Thymus (tissue), 11 donors: ENCODE data around the gene CALY. TPM values are rescaled to one million over a fixed set of nuclear protein-coding genes. Genes with fewer than 3 reads are reported as not detected.
A peak's percentile ranks its signal among the peaks of the same experiment; 100 is the strongest.

Experiments used
- DNase-seq, 9 donors: peaks; one replicate each; pipeline ENCODE4 v3.0.0-alpha.2; 2013; ENCODE audit warnings: low spot score in 9 of 9, low read depth in 6 of 9, missing footprints in 1 of 9
- H3K27ac ChIP-seq, 2 donors: one replicate each; pipeline ENCODE4 v1.5.1; 2013; ENCODE audit warnings: control low read depth in 1 of 2, low read depth in 1 of 2, low read length in 1 of 2, mild to moderate bottlenecking in 1 of 2, moderate library complexity in 1 of 2
- H3K27me3 ChIP-seq, 2 donors: one replicate each; pipeline ENCODE4 v1.5.1; 2013; ENCODE audit warnings: low read length in 1 of 2; ENCODE audit not compliant: control insufficient read depth in 2 of 2, insufficient read depth in 1 of 2
- H3K36me3 ChIP-seq, 2 donors: one replicate each; pipeline ENCODE4 v1.5.1; 2013; ENCODE audit warnings: low read length in 1 of 2, mild to moderate bottlenecking in 1 of 2, moderate library complexity in 1 of 2; ENCODE audit not compliant: control insufficient read depth in 2 of 2, insufficient read depth in 2 of 2
- H3K4me1 ChIP-seq, 2 donors: one replicate each; pipeline ENCODE4 v1.5.1; 2013; ENCODE audit warnings: low read length in 2 of 2; ENCODE audit not compliant: control insufficient read depth in 2 of 2, insufficient read depth in 2 of 2
- H3K4me3 ChIP-seq, 2 donors: one replicate each; pipeline ENCODE4 v1.5.1; 2013; ENCODE audit warnings: low read length in 2 of 2, control low read depth in 1 of 2, mild to moderate bottlenecking in 1 of 2
- H3K9me3 ChIP-seq, 2 donors: one replicate each; pipeline ENCODE4 v1.5.1; 2013; ENCODE audit warnings: low read length in 1 of 2, mild to moderate bottlenecking in 1 of 2; ENCODE audit not compliant: control insufficient read depth in 2 of 2, insufficient read depth in 1 of 2
- WGBS: extraction: QIAGEN DNeasy Blood & Tissue Kit; methylation state at CpG from one replicate; pipeline ENCODE4 v1.1.7; 2013; 5-methylcytosine and 5-hydroxymethylcytosine counted together
- polyA plus RNA-seq: library from polyadenylated mRNA; stranded (reverse); fragments of 200-250 nt; gene quantifications from one replicate; pipeline ENCODE4 v1.2.3, GENCODE V29; 2013
- total RNA-seq: library from RNA; stranded (reverse); fragments of 120-200 nt; gene quantifications from one replicate; pipeline ENCODE4 v1.2.4, GENCODE V29; 2013
- donor health status: healthy.

The CALY gene
- total and polyA plus RNA-seq, 2 donors = 0.21 TPM; not detected in 1

GRCh38 chr10:133328358-133329343, 8.0 kb downstream of the CALY start:
- Histone ChIP-seq H3K36me3 (no peaks in the 10 kb centered on the region), H3K27me3 (peaks cover 62 to 85% of the 10 kb centered on the region in 2 donors), H3K4me1 (peaks cover 3 to 9% of the 10 kb centered on the region in 2 donors), H3K9me3 (no peaks in the 10 kb centered on the region), H3K4me3 (no peak overlapping the region), H3K27ac (no peak overlapping the region)
- 90% methylated on average over 15 of the region's 15 CpGs for WGBS
- DNase-seq = no peak

DNA sequence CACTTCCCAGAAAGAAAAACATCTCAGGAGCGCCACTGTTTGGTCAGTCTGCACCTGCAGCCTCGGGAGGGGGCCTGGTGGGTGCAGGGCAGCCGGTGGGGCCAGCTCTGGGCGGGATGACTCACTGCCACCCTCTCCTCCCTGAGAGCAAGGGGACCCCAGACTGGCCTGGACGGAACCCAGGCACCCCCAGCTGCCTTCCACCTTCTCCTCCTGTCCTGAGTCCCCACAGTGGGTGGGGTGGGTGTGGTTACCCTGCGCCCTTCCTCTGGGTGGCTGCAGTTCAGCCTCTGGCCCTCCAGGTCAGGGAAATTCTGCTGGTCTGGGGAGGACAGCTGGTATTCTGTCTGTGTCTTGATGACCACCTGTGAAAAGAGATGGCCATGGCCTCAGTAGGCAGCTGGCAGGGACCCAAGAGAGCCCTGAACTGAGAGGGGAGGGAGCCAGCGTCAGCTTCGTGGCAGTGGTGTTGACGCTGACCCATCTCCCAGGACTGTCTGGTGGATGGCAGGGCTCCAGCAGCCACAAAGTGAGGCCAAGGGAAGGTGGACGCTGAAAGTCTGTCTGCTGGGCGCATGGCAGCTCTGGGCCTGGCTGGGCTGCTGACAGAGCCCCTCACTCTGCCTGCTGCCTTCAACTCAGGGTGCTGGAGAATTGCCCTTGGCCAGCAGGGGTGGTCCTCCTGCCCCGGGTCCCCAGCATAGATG, 8.9 kb downstream of the CALY start:
- Histone ChIP-seq H3K9me3 (no peaks in the 10 kb centered on the region), H3K36me3 (no peaks in the 10 kb centered on the region), H3K4me1 (peaks cover 3 to 9% of the 10 kb centered on the region in 2 donors), H3K27ac (no peak overlapping the region), H3K4me3 (no peak overlapping the region), H3K27me3 (peaks cover 55 to 79% of the 10 kb centered on the region in 2 donors)
- DNase-seq = no peak
- 66% methylated on average over 12 of the region's 12 CpGs for WGBS

- DNase-seq = no peak
- H3K27me3 ChIP-seq = peaks cover 50 to 71% of the 10 kb centered on the region in 2 donors
- no peaks in the 10 kb centered on the region for H3K9me3 ChIP-seq
- no peak overlapping the region for H3K27ac ChIP-seq
- no peaks in the 10 kb centered on the region for H3K36me3 ChIP-seq
- peaks cover 3 to 9% of the 10 kb centered on the region in 2 donors for H3K4me1 ChIP-seq
- H3K4me3 ChIP-seq = no peak overlapping the region
- WGBS = 44% methylated on average over 28 of the region's 28 CpGs
These were observed 9.7 kb downstream of the CALY start for GRCh38 chr10:133326745-133327650.

- Histone ChIP-seq H3K27ac (no peak overlapping the region), H3K4me3 (peak overlapping the region in 1 of 2 donors; percentile 45), H3K36me3 (no peaks in the 10 kb centered on the region), H3K27me3 (peaks cover 50 to 64% of the 10 kb centered on the region in 2 donors), H3K9me3 (no peaks in the 10 kb centered on the region), H3K4me1 (peaks cover 3 to 9% of the 10 kb centered on the region in 2 donors)
- DNase-seq = no peak
- WGBS = 43% methylated on average over 9 of the region's 9 CpGs
These were observed 10.5 kb downstream of the CALY start for GRCh38 chr10:133326223-133326551.

GRCh38 chr10:133325440-133326222, 11.1 kb downstream of the CALY start:
- no peak for DNase-seq
- Histone ChIP-seq H3K9me3 (peaks cover 0 to 3% of the 10 kb centered on the region in 2 donors), H3K27me3 (peaks cover 50 to 60% of the 10 kb centered on the region in 2 donors), H3K4me1 (peaks cover 3 to 9% of the 10 kb centered on the region in 2 donors), H3K4me3 (peak overlapping the region in 1 of 2 donors; percentile 45), H3K36me3 (no peaks in the 10 kb centered on the region), H3K27ac (no peak overlapping the region)
- WGBS = 3% methylated on average over 91 of the region's 91 CpGs

DNA sequence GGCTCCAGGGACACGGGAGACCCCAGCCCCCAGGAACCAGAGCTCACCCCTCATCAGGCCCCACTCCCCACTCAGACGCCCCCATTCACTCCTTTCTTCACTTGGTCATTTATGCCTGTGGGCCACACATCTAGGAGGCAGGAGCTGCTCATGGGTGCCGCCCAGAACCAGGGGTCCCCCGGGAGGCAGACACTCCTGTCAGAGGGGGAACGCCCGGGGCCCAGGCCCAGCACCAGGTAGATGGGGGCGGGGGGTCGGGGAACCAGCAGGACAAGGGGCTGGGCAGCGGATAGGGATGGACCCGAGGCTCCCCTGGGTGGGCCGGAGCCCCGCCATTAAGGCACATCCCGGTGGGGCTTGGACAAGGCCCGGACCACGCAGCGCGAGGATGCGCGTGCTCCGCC, 11.8 kb downstream of the CALY start:
- no peaks in the 10 kb centered on the region for H3K36me3 ChIP-seq
- H3K27me3 ChIP-seq = peaks cover 49 to 59% of the 10 kb centered on the region in 2 donors
- H3K9me3 ChIP-seq = peaks cover 0 to 3% of the 10 kb centered on the region in 2 donors
- no peak overlapping the region for H3K27ac ChIP-seq
- H3K4me3 ChIP-seq = no peak overlapping the region
- WGBS = 27% methylated on average over 20 of the region's 20 CpGs
- DNase-seq = no peak
- H3K4me1 ChIP-seq = peaks cover 3 to 7% of the 10 kb centered on the region in 2 donors

DNA sequence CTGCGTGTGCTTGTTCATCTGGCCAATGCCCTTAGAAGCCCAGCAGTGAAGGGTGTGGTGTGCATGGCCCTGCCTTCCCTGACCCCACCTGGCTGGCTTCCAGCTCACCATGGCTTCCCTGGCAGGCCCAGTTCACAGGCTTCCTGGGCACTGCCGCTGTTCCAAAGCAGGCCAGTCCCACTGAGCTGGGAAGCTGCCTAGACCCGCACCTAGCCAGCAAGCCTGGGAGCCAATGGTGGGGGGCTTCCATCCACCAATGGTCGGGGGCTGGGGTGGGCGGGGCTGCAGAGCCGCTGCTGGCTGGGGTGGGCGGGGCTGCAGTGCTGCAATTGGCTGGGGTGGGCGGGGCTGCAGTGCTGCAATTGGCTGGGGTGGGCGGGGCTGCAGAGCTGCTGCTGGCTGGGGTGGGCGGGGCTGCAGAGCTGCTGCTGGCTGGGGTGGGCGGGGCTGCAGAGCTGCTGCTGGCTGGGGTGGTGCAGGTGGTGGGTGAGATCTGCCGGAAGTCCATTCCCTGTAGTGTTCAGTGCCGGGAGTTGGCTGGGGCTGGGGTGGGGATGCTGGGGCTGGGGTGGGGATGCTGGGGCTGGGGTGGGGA, 12.4 kb downstream of the CALY start:
- 17% methylated on average over 13 of the region's 13 CpGs for WGBS
- H3K27me3 ChIP-seq = peaks cover 45 to 57% of the 10 kb centered on the region in 2 donors

More for the DNA sequence above, 12.4 kb downstream of the CALY start:
- peak in 5 of 9 donors; percentile 25 to 71 (median 53) for DNase-seq
- Histone ChIP-seq H3K36me3 (no peaks in the 10 kb centered on the region), H3K9me3 (peaks cover 0 to 3% of the 10 kb centered on the region in 2 donors), H3K4me1 (peaks cover 3 to 6% of the 10 kb centered on the region in 2 donors), H3K27ac (no peak overlapping the region), H3K4me3 (no peak overlapping the region)
